Loucy (cell line): Measurements from ENCODE around the gene UBE2G2.

ENCODE experiments used
- EZH2phosphoT487 ChIP-seq: fragments of 200-600 bp; IDR thresholded peaks from 2 replicates; pipeline ENCODE4 v1.6.1; 2018; ENCODE audit warnings: antibody characterized with exemption, mild to moderate bottlenecking, moderate library complexity, borderline replicate concordance
- TF ChIP-seq, protein P1 (sequence below): fragments of 200-600 bp; sonication (generic); conservative IDR thresholded peaks from 2 replicates; pipeline ENCODE4 v1.5.1; 2014; ENCODE audit warnings: mild to moderate bottlenecking, antibody characterized with exemption, low read length

DNA sequence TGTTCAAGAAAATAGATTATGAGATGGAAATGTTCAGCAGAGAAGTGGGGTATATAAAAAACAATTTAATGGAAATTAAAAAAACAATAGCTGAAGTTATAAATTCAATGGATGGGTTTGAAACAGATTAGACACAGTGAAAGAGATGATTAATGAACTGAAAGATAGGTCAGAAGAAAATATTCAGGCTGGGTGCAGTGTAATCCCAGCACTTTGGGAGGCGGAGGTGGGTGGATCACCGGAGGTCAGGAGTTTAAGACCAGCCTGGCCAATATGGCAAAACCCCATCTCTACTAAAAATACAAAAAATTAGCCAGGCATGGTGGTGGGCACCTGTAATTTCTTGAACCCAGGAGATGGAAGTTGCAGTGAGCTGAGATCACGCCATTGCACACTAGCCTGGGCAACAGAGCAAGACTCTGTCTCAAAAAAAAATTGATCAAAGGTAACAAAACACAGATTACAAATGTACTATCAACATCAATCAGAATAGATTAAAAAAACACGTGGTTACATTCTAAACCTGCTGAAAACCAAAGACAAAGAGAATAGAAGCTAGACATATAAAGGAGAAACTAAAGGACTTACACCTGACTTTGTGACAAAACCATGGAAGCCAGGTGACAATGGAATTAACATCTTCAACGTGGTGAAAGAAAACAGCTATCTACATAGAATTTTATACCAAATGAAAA lies 21.0 kb upstream of the UBE2G2 start:
- TF ChIP-seq EZH2phosphoT487, result no peak
- TF ChIP-seq, protein P1, sequence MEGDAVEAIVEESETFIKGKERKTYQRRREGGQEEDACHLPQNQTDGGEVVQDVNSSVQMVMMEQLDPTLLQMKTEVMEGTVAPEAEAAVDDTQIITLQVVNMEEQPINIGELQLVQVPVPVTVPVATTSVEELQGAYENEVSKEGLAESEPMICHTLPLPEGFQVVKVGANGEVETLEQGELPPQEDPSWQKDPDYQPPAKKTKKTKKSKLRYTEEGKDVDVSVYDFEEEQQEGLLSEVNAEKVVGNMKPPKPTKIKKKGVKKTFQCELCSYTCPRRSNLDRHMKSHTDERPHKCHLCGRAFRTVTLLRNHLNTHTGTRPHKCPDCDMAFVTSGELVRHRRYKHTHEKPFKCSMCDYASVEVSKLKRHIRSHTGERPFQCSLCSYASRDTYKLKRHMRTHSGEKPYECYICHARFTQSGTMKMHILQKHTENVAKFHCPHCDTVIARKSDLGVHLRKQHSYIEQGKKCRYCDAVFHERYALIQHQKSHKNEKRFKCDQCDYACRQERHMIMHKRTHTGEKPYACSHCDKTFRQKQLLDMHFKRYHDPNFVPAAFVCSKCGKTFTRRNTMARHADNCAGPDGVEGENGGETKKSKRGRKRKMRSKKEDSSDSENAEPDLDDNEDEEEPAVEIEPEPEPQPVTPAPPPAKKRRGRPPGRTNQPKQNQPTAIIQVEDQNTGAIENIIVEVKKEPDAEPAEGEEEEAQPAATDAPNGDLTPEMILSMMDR, result no peak
